OCI-LY1 (cell line): ENCODE data around the gene STK38.

ENCODE experiments used
- CTCF ChIP-seq: fragments of 200-600 bp; sonication (generic), shearing (Covaris generic); IDR thresholded peaks from 2 replicates; pipeline ENCODE4 v1.5.1; 2017; ENCODE audit warnings: mild to moderate bottlenecking, antibody characterized with exemption, low read length, moderate library complexity, mixed read lengths
- EZH2 ChIP-seq: fragments of 200-600 bp; sonication (generic), shearing (Covaris generic); IDR thresholded peaks from 2 replicates; pipeline ENCODE4 v1.8.0; 2017; ENCODE audit warnings: borderline replicate concordance, mixed run types, mild to moderate bottlenecking, antibody characterized with exemption, low read length, moderate library complexity, mixed read lengths

- no peak for TF ChIP-seq CTCF
- TF ChIP-seq EZH2: no peak
Observed at GRCh38 chr6:36555750-36556252, 8.5 kb upstream of the STK38 start.
